ENCODE measurements around the gene CYFIP2. TPM values are rescaled to one million over a fixed set of nuclear protein-coding genes. Genes with fewer than 3 reads are reported as not detected.

Gene CYFIP2
- total RNA-seq, 1 experiment from 2014 or later = 95.3 TPM

GRCh38 chr5:157253547-157253946, 12.4 kb upstream of the CYFIP2 start:
- DNase-seq (ENCODE audit: low spot score) = peak; percentile 71
- Mint-ChIP-seq H3K4me3 (no peak overlapping the region), H3K36me3 (no peaks in the 10 kb centered on the region), H3K27ac (no peak overlapping the region), H3K4me1 (peaks cover 4% of the 10 kb centered on the region; the same call in 1 of the 2 replicates), H3K27me3 (ENCODE audit: low read depth) (no peaks in the 10 kb centered on the region), H3K9me3 (0 out of 2 replicates have a peak, but pooled peaks cover under 1% of the 10 kb centered on the region)
- CTCF ChIA-PET = interaction anchor here (0.6 to 3.0 kb wide), 15 partner anchors 9 to 105 kb away, joined by 3 to 26 read pairs (median 4); no protein-coding TSS in a partner anchor
- no peak for TF ChIP-seq OVOL2 (CRISPR knock-in tag; IDR thresholded peaks at IDR 0.05; ENCODE audit: borderline replicate concordance)
- peak; percentile 75 for TF ChIP-seq CTCF (IDR thresholded peaks at IDR 0.05)
- no peak for TF ChIP-seq FOXP1 (CRISPR knock-in tag; IDR thresholded peaks at IDR 0.05; ENCODE audit: borderline replicate concordance)
- ATAC-seq = peak; percentile 97
- POLR2A ChIA-PET = no interaction called here

- Mint-ChIP-seq H3K27ac (no peak overlapping the region), H3K4me1 (peaks cover 8% of the 10 kb centered on the region), H3K4me3 (no peak overlapping the region), H3K36me3 (no peaks in the 10 kb centered on the region), H3K27me3 (ENCODE audit: low read depth) (peaks cover 3% of the 10 kb centered on the region; the same call in 1 of the 2 replicates), H3K9me3 (no peaks in the 10 kb centered on the region)
- ChIA-PET POLR2A (interaction anchor here (0.8 kb wide), 1 partner anchor 46 kb away, joined by 3 read pairs; no protein-coding TSS in a partner anchor), CTCF (no interaction called here)
- no peak for DNase-seq (ENCODE audit: low spot score)
- no peak for TF ChIP-seq EMX1 (CRISPR knock-in tag; IDR thresholded peaks at IDR 0.05)
- no peak for TF ChIP-seq FOXJ3 (CRISPR knock-in tag; IDR thresholded peaks at IDR 0.05; ENCODE audit: borderline replicate concordance)
- TF ChIP-seq SOX15 (CRISPR knock-in tag; IDR thresholded peaks at IDR 0.05) = no peak
- no peak for TF ChIP-seq KAT7 (CRISPR knock-in tag; IDR thresholded peaks at IDR 0.05; ENCODE audit: borderline replicate concordance)
- TF ChIP-seq IRF2 (CRISPR knock-in tag; IDR thresholded peaks at IDR 0.05; ENCODE audit: borderline replicate concordance, low read depth) = no peak
- TF ChIP-seq AR (CRISPR knock-in tag; IDR thresholded peaks at IDR 0.05) = no peak
- no peak for TF ChIP-seq ZNF281 (CRISPR knock-in tag; IDR thresholded peaks at IDR 0.05)
- TF ChIP-seq E2F1 (CRISPR knock-in tag; IDR thresholded peaks at IDR 0.05) = no peak
- no peak for TF ChIP-seq MAX (CRISPR knock-in tag; IDR thresholded peaks at IDR 0.05)
- ATAC-seq = no peak
Observed at GRCh38 chr5:157258450-157258849, 7.5 kb upstream of the CYFIP2 start.

GRCh38 chr5:157259699-157260098, 6.2 kb upstream of the CYFIP2 start:
- no peak for ATAC-seq
- Mint-ChIP-seq H3K4me3 (no peak overlapping the region), H3K4me1 (peaks cover 8% of the 10 kb centered on the region), H3K27me3 (ENCODE audit: low read depth) (peaks cover 4% of the 10 kb centered on the region; the same call in 1 of the 2 replicates), H3K9me3 (no peaks in the 10 kb centered on the region), H3K36me3 (no peaks in the 10 kb centered on the region), H3K27ac (no peak overlapping the region)
- no peak for DNase-seq (ENCODE audit: low spot score)
- POLR2A ChIA-PET = no interaction called here
- CTCF ChIA-PET = no interaction called here
- TF ChIP-seq KAT7 (CRISPR knock-in tag; IDR thresholded peaks at IDR 0.05; ENCODE audit: borderline replicate concordance) (no peak), ATF2 (CRISPR knock-in tag; IDR thresholded peaks at IDR 0.05; ENCODE audit: borderline replicate concordance, low read depth) (no peak), NR1H2 (CRISPR knock-in tag; IDR thresholded peaks at IDR 0.05) (no peak), HMGA2 (CRISPR knock-in tag; IDR thresholded peaks at IDR 0.05) (no peak), PREB (CRISPR knock-in tag; IDR thresholded peaks at IDR 0.05; ENCODE audit: borderline replicate concordance) (no peak), FOXP1 (CRISPR knock-in tag; IDR thresholded peaks at IDR 0.05; ENCODE audit: borderline replicate concordance) (no peak), IRF2 (CRISPR knock-in tag; IDR thresholded peaks at IDR 0.05; ENCODE audit: borderline replicate concordance, low read depth) (no peak)

Data from WTC11 (cell line).